ENCODE results near the gene TADA2A. TPM values are rescaled to one million over a fixed set of nuclear protein-coding genes. Genes with fewer than 3 reads are reported as not detected.
A peak's percentile ranks its signal among the peaks of the same experiment; 100 is the strongest.

The TADA2A gene
- total RNA-seq = 10 to 100 TPM; 16.6 to 22.5 TPM

DNA sequence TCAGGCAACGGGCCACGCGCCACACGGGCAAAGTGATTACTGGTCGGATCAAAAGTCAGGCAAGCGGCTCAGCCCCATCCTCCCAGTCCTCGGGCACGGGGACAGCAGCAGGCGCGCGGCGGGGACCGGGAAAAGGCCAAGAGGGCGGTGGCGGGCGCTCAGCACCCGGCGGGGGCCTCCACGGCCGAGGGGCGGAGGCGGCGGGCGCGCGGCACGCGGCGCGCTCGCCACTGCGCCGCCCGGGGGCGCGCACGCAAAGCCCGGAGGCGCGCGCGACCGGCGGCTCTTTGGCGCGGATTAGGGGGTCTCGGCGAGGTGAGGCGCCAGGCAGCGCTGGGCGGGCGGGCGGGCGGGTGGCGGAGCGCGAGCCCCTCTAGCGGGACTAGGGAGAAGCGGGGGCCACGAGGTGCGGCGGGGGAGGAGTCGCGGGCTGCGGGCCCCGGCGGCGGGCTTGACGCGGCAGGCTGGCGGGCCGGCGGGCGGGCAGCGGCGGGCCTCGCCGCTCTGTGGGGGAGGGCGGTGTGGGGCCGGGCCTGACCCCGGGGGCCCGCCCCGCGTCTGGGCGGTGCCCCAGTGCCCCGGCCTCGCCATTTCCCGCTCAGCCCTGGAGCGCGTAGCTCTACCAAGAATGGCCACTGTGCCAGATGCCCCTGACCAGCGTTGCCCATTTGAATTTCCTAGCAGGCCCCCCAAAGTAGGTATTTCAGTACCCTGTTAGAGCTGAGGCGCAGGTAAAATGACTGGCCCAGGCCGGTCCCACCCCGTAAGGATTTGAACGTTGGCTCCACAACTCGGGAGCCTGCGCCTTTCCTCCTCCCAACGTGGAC lies at the start of gene TADA2A, which contains the start of gene ACACA:
TADA2A (plus strand) TSS at position 252 of the 827 bp plus-strand sequence. CDS start 4,480 bp downstream, outside the sequence.
ACACA (minus strand) TSS at position 202 of the 827 bp plus-strand sequence. CDS start 537 bp downstream, outside the sequence.
- H3K4me1 ChIP-seq = no peaks in the 10 kb centered on the region
- H3K36me3 ChIP-seq = no peaks in the 10 kb centered on the region
- H3K27ac ChIP-seq = peak within 1 kb of the TSS; percentile 97
- DNase-seq = peak; percentile 82
- peak within 1 kb of the TSS; percentile 72 for H3K4me3 ChIP-seq
- intact Hi-C loops (cut with DNase I) = no loop called here
- H3K9ac ChIP-seq (ENCODE audit: low read depth in 2 of 2, low read length in 2 of 2) = peak within 1 kb of the TSS; percentile 89 to 94
- H3K27me3 ChIP-seq = no peaks in the 10 kb centered on the region
- no peaks in the 10 kb centered on the region for H3K9me3 ChIP-seq
- TF ChIP-seq, protein P1, sequence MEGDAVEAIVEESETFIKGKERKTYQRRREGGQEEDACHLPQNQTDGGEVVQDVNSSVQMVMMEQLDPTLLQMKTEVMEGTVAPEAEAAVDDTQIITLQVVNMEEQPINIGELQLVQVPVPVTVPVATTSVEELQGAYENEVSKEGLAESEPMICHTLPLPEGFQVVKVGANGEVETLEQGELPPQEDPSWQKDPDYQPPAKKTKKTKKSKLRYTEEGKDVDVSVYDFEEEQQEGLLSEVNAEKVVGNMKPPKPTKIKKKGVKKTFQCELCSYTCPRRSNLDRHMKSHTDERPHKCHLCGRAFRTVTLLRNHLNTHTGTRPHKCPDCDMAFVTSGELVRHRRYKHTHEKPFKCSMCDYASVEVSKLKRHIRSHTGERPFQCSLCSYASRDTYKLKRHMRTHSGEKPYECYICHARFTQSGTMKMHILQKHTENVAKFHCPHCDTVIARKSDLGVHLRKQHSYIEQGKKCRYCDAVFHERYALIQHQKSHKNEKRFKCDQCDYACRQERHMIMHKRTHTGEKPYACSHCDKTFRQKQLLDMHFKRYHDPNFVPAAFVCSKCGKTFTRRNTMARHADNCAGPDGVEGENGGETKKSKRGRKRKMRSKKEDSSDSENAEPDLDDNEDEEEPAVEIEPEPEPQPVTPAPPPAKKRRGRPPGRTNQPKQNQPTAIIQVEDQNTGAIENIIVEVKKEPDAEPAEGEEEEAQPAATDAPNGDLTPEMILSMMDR (IDR thresholded peaks at IDR 0.05) = no peak

DNA sequence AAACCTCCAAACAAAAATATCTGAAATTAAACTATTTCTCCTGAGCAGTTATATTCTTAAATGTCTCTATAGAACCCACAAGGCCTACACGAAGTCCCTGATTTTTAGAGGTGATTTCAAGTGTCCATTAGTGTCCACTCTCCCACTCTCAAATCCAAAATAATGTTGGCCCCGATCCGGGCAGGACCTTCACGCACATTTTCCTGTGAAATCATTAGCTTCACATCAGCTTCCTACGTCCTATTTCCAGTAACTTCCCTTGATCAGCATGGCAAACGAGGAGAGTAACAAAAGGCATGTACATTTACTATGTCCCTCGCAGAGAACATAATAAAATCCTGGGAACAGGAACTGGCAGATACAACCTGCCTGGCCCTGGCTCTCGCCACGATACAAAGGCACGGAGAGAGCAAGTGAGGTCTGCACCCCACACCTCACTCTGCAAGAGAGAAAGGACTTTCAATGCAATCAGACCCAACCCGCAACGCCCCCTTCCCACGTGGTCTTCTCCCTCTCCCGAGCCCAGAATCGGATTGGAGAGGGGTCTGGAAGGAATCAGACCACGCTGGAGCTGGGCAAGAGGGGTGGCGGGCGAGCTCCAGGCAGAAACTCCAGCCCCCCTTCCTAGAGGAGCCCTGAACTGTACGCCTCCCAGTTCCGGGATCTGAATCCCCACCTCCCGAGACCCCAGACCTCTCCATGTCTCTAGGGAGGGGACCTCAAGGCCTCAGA lies 48.4 kb upstream of the TADA2A start:
- Histone ChIP-seq H3K9me3 (no peaks in the 10 kb centered on the region), H3K27ac (peak overlapping the region; percentile 71), H3K4me3 (peak overlapping the region; percentile 59), H3K27me3 (no peaks in the 10 kb centered on the region), H3K4me1 (peaks cover 6% of the 10 kb centered on the region), H3K36me3 (no peaks in the 10 kb centered on the region), H3K9ac (ENCODE audit: low read depth in 2 of 2, low read length in 2 of 2) (peak overlapping the region; percentile 87 to 98)
- DNase-seq = peak; percentile 67
- TF ChIP-seq, protein P1 (IDR thresholded peaks at IDR 0.05) = no peak
- intact Hi-C loops (cut with DNase I) = no loop called here

- peak overlapping the region; percentile 71 for H3K27ac ChIP-seq
- no peaks in the 10 kb centered on the region for H3K9me3 ChIP-seq
- intact Hi-C loops (cut with DNase I) = no loop called here
- H3K9ac ChIP-seq (ENCODE audit: low read depth in 2 of 2, low read length in 2 of 2) = peak overlapping the region; percentile 87 to 98
- H3K27me3 ChIP-seq = no peaks in the 10 kb centered on the region
- TF ChIP-seq, protein P1 (IDR thresholded peaks at IDR 0.05) = peak; percentile 27
- H3K4me1 ChIP-seq = peaks cover 6% of the 10 kb centered on the region
- peak; percentile 95 for DNase-seq
- H3K36me3 ChIP-seq = no peaks in the 10 kb centered on the region
- H3K4me3 ChIP-seq = peak overlapping the region; percentile 59
Observed at GRCh38 chr17:37358830-37359681, 47.6 kb upstream of the TADA2A start.

GRCh38 chr17:37359682-37360188 lies 47.0 kb upstream of the TADA2A start:
- TF ChIP-seq, protein P1 (IDR thresholded peaks at IDR 0.05) = no peak
- DNase-seq = no peak
- Histone ChIP-seq H3K27me3 (no peaks in the 10 kb centered on the region), H3K27ac (peak overlapping the region; percentile 71), H3K4me1 (peaks cover 6% of the 10 kb centered on the region), H3K9me3 (no peaks in the 10 kb centered on the region), H3K9ac (ENCODE audit: low read depth in 2 of 2, low read length in 2 of 2) (peak overlapping the region; percentile 54 to 81), H3K36me3 (no peaks in the 10 kb centered on the region), H3K4me3 (peak overlapping the region; percentile 59)
- intact Hi-C loops (cut with DNase I) = no loop called here

Measured in colonic mucosa (tissue), 4 donors.